NB4 (cell line): ENCODE measurements around the gene ZSWIM5.
"Not testable (repeated sequence)": the region's sequence is repeated elsewhere in the genome, so short reads cannot be mapped to it uniquely, and the experiment has no call there.

Source experiments
- DNase-seq: peaks from one replicate; pipeline ENCODE4 v3.0.0; 2010; ENCODE audit warnings: low read depth
- H3K4me3 ChIP-seq: one replicate; pipeline ENCODE4 v1.5.1; 2011; ENCODE audit warnings: mild to moderate bottlenecking, low read depth, low read length, moderate library complexity
- MYC ChIP-seq: IDR thresholded peaks from 2 replicates; pipeline ENCODE4 v1.6.1; 2011; ENCODE audit warnings: low read depth, low read length
- POLR2A ChIP-seq: IDR thresholded peaks from 2 replicates; pipeline ENCODE4 v1.6.1; 2011; ENCODE audit warnings: mild to moderate bottlenecking; ENCODE audit not compliant: insufficient read length; ENCODE audit errors: extremely low read depth
- TF ChIP-seq, protein P1 (sequence below): IDR thresholded peaks from 2 replicates; pipeline ENCODE4 v1.6.1; 2011; ENCODE audit warnings: low read depth, low read length
- TF ChIP-seq, protein P2 (sequence below): IDR thresholded peaks from one replicate; pipeline ENCODE4 v1.5.1; 2012; ENCODE audit warnings: low read depth, low read length

ZSWIM5 gene

GRCh38 chr1:45117766-45118165 lies 88.6 kb downstream of the ZSWIM5 start:
- no peak for DNase-seq
- TF ChIP-seq, protein P1, sequence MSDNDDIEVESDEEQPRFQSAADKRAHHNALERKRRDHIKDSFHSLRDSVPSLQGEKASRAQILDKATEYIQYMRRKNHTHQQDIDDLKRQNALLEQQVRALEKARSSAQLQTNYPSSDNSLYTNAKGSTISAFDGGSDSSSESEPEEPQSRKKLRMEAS, result no peak
- no peak for TF ChIP-seq MYC
- TF ChIP-seq, protein P2, sequence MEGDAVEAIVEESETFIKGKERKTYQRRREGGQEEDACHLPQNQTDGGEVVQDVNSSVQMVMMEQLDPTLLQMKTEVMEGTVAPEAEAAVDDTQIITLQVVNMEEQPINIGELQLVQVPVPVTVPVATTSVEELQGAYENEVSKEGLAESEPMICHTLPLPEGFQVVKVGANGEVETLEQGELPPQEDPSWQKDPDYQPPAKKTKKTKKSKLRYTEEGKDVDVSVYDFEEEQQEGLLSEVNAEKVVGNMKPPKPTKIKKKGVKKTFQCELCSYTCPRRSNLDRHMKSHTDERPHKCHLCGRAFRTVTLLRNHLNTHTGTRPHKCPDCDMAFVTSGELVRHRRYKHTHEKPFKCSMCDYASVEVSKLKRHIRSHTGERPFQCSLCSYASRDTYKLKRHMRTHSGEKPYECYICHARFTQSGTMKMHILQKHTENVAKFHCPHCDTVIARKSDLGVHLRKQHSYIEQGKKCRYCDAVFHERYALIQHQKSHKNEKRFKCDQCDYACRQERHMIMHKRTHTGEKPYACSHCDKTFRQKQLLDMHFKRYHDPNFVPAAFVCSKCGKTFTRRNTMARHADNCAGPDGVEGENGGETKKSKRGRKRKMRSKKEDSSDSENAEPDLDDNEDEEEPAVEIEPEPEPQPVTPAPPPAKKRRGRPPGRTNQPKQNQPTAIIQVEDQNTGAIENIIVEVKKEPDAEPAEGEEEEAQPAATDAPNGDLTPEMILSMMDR, result no peak
- no peak for TF ChIP-seq POLR2A
- no peak overlapping the region for H3K4me3 ChIP-seq

DNA sequence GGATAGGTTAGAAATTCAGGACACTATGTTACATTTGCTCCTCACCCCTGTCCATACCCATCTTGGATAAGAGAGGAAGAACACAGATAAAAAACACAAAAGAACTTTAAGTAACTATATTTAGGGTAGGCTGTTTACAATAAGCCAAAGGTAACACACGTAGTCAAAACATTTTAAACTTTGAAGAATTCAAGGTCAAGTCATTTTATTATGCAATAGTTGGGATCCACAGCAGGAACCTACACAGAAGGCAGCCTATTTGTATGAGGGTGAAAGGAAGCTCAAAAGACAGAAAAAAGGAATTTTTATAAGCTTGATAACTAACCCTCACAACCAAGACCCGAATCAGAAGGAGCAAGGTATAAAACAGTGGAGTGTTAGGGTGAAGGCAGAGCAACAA lies 89.6 kb downstream of the ZSWIM5 start:
- DNase-seq, result no peak
- H3K4me3 ChIP-seq, result no peak overlapping the region
- TF ChIP-seq, protein P1, result no peak
- no peak for TF ChIP-seq POLR2A
- no peak for TF ChIP-seq MYC
- TF ChIP-seq, protein P2, result no peak

DNA sequence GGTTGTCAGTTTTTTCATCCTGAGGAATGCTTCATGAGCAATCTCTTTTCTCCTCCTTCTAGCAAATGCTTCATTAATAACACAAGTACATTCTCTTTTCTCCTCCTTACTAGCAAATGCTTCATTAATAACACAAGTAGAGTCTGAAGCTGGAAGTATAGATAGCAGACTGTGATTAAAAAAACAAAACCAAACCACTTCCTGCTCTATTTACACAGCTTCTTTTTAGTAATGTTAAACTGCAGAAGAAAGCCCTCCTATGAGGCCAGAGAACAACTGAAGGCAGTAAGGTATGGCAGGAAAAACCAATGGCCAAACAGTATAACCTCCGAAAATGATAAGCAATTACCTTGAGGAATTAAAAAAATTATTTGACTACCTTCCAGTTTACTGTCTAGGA lies 90.1 kb downstream of the ZSWIM5 start:
- TF ChIP-seq, protein P1, result no peak
- TF ChIP-seq MYC (no peak), POLR2A (no peak)
- TF ChIP-seq, protein P2, result no peak
- no peak for DNase-seq
- no peak overlapping the region for H3K4me3 ChIP-seq

DNA sequence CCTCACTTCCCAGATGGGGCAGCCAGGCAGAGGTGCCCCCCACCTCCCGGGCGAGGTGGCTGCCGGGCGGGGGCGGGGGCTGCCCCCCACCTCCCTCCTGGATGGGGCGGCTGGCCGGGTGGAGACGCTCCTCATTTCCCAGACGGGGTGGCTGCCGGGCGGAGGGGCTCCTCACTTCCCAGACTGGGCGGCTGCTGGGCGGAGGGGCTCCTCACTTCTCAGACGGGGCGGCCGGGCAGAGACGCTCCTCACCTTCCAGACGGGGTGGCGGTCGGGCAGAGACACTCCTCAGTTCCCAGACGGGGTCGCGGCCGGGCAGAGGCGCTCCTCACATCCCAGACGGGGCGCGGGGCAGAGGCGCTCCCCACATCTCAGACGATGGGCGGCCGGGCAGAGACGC lies 91.2 kb downstream of the ZSWIM5 start:
- DNase-seq, H3K4me3 ChIP-seq: not testable (repeated sequence)

- H3K4me3 ChIP-seq, result no peak overlapping the region
- TF ChIP-seq, protein P1, result no peak
- TF ChIP-seq MYC, result no peak
- TF ChIP-seq, protein P2, result no peak
- TF ChIP-seq POLR2A, result no peak
- DNase-seq, result no peak
Measured at GRCh38 chr1:45112661-45113060, 93.7 kb downstream of the ZSWIM5 start.

DNA sequence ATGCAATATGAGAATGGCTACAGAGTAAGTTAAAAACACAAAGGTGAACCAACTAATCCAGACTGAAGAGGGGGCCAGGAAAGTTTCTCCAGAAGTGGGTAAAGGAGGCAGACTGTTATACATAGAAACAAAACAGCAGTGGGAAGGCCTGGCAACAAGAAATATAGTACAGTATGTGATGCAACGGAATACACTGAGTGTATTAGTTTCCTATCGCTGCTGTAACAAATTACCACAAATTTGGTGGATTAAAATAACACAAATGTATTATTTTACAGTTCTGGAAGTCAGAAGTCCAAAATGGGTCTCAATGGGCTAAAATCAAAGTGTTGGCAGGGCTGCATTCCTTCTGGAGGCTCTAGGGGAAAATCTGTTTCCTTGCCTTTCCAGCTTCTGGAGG lies 95.2 kb downstream of the ZSWIM5 start:
- TF ChIP-seq MYC (no peak), POLR2A (no peak)
- TF ChIP-seq, protein P1, result no peak
- TF ChIP-seq, protein P2, result no peak
- no peak overlapping the region for H3K4me3 ChIP-seq
- DNase-seq, result no peak
